Esophagus squamous epithelium (tissue), 4 donors: ENCODE data around the gene PRR5.

Experiments used
- CTCF ChIP-seq, 6 experiments: fragments of 450-650 bp in 4 of 6; fragments of 200-600 bp in 2 of 6; sonication (generic) in 2 of 6; IDR thresholded peaks; one replicate each; pipeline ENCODE4 v1.5.1; 2016 to 2019; ENCODE audit warnings: antibody characterized with exemption in 6 of 6, mild to moderate bottlenecking in 4 of 6, moderate library complexity in 4 of 6
- POLR2A ChIP-seq, 4 donors: fragments of 450-650 bp; IDR thresholded peaks; one replicate each; pipeline ENCODE4 v1.6.1; 2017; ENCODE audit warnings: antibody characterized with exemption in 4 of 4, mild to moderate bottlenecking in 4 of 4, moderate library complexity in 3 of 4

GRCh38 chr22:44667276-44667675, 34.7 kb upstream of the PRR5 start:
- TF ChIP-seq POLR2A (IDR thresholded peaks at IDR 0.05) (no peak), CTCF (IDR thresholded peaks at IDR 0.05) (no peak)
